Thoracic aorta (tissue), 2 donors: ENCODE results near the gene HOXD8. TPM values are rescaled to one million over a fixed set of nuclear protein-coding genes. Genes with fewer than 3 reads are reported as not detected.

ENCODE experiments used
- ATAC-seq: fragments of 150-250 bp; one replicate; pipeline ENCODE4 v1.8.0; 2017; ENCODE audit warnings: low read depth; ENCODE audit not compliant: insufficient number of reproducible peaks, low FRiP score
- DNase-seq: peaks from one replicate; pipeline ENCODE4 v3.0.0-alpha.2; 2020; ENCODE audit warnings: low spot score
- H3K27ac ChIP-seq, 2 donors: fragments of 200-600 bp; sonication (generic); 1 replicate in 1 of 2; 2 replicates in 1 of 2; pipeline ENCODE4 v1.5.1; 2016; ENCODE audit warnings: mild to moderate bottlenecking in 2 of 2, moderate library complexity in 2 of 2
- H3K27me3 ChIP-seq: fragments of 200-600 bp; sonication (generic); replicated peaks from 2 replicates; pipeline ENCODE4 v1.6.0; 2016; ENCODE audit warnings: mild to moderate bottlenecking; ENCODE audit not compliant: insufficient read depth
- H3K36me3 ChIP-seq: fragments of 200-600 bp; sonication (generic); one replicate; pipeline ENCODE4 v1.5.1; 2016
- H3K4me1 ChIP-seq, 2 donors: fragments of 200-600 bp; sonication (generic); 1 replicate in 1 of 2; 2 replicates in 1 of 2; pipeline versions ENCODE4 v1.5.1 to v1.6.0; 2016; ENCODE audit warnings: low read depth in 2 of 2, mild to moderate bottlenecking in 1 of 2; ENCODE audit not compliant: control insufficient read depth in 1 of 2
- H3K4me3 ChIP-seq: fragments of 200-600 bp; sonication (generic); 2 replicates; pipeline ENCODE4 v1.5.1; 2016; ENCODE audit warnings: mild to moderate bottlenecking
- H3K9me3 ChIP-seq: fragments of 200-600 bp; sonication (generic); 2 replicates; pipeline ENCODE4 v1.5.1; 2016
- CTCF ChIP-seq: fragments of 200-600 bp; sonication (generic); IDR thresholded peaks from one replicate; pipeline ENCODE4 v1.5.1; 2019; ENCODE audit warnings: antibody characterized with exemption
- total RNA-seq, 2 donors: library from RNA; depleted of rRNA; stranded (reverse); fragments of >200 nt; gene quantifications; one replicate each; pipeline versions ENCODE4 v1.1.0 to v1.2.3, GENCODE V29; 2016

Gene HOXD8
- total RNA-seq, 2 donors from 2014 or later = 3.9 to 11.2 TPM

DNA sequence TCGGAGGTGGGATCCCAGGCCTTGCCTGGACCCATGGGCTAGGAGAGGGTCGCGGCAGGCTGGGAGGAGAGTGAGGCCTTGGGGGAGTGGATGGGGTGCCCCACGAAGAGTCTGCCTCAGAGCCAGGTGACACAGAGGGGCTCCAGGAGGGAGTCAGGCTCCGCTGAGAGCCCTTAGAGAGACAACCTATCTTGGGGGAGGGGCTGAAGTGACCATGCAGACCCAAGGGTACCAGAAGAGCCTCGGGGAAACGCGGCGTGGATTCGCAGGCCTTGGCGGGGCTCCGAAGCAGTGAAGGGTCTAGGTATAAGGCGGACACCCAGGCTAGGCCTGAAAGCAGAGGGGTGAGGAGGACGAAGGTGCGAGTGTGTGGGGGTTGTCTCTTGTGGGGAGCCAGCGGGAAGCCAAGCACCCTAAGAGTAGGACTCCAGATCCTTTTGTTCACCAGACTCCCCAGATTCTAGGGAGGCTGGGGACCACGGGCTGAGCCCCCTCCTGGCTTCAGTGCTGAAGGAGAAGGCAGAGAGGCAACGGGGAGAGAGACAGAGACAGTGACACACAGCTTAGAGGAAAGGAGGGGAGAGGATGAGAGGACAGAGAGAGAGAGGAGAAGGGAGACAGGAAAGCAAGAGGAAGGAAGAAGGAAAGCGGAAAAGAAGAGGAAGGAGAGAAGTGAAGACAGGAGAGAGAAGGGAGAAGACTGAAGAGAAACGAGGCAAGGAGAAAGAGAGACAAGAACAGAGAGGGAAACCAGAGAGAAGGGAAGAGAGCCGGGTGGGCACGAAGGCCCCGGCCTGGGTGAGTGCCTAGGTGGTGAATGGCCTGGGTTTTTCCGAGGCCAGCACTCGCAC, 23.6 kb upstream of the HOXD8 start:
- ATAC-seq (no peak), DNase-seq (no peak)
- Histone ChIP-seq H3K36me3 (no peaks in the 10 kb centered on the region), H3K27ac (no peak overlapping the region), H3K4me1 (peaks cover 12 to 25% of the 10 kb centered on the region in 2 donors), H3K27me3 (peaks cover 56% of the 10 kb centered on the region), H3K4me3 (peak overlapping the region; percentile 64), H3K9me3 (no peaks in the 10 kb centered on the region)
- no peak for TF ChIP-seq CTCF

DNA sequence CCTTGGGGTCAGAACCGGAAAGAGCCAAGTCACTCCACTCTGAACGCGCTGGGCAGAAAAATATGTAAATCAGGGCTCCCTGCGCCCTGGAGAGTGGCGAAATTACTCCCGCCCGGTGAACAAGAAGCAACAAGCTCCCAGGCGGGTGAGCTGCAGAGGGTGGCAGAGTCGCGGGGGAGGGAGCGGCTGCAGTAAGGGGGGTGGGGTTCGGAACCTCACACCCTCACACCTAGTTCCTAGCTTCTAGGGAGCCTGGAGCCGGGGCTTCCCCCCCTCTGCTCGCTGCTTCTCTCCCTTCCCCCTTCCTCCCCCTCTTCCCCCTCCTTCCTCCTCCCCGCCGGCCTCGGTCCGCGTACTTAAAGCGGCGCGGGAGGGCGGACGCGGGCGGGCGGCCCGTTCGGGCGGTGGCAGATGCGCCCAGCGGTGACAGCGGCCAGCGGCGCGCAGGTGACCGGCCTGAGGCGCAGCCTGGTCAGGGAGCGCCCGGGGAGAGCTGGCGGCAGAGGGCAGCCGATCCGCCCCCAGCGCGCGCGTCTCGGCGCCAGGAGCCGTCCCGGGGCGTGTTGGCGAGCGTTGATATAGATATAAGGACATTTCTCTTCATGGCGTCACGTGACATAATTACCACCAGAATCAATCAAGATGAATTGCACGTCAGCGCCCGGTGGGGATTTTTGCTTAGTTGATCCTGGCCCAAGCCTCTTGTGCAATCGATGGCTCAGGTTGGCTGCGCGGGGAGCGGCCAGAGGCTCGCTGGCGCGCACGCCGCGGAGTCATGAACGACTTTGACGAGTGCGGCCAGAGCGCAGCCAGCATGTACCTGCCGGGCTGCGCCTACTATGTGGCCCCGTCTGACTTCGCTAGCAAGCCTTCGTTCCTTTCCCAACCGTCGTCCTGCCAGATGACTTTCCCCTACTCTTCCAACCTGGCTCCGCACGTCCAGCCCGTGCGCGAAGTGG, 22.6 kb upstream of the HOXD8 start, which contains the start of gene HOXD11:
Gene HOXD11, plus strand, starts transcription at position 700 of the 959 bp plus-strand sequence. Its CDS starts 76 bp downstream, at position 776.
- peaks cover 54% of the 10 kb centered on the region for H3K27me3 ChIP-seq
- H3K9me3 ChIP-seq = no peaks in the 10 kb centered on the region
- no peak for ATAC-seq
- H3K4me3 ChIP-seq = peak within 1 kb of the TSS; percentile 64
- H3K27ac ChIP-seq = no peak within 1 kb of the TSS
- no peaks in the 10 kb centered on the region for H3K36me3 ChIP-seq
- no peak for DNase-seq
- no peak for TF ChIP-seq CTCF
- H3K4me1 ChIP-seq = peaks cover 12 to 25% of the 10 kb centered on the region in 2 donors

DNA sequence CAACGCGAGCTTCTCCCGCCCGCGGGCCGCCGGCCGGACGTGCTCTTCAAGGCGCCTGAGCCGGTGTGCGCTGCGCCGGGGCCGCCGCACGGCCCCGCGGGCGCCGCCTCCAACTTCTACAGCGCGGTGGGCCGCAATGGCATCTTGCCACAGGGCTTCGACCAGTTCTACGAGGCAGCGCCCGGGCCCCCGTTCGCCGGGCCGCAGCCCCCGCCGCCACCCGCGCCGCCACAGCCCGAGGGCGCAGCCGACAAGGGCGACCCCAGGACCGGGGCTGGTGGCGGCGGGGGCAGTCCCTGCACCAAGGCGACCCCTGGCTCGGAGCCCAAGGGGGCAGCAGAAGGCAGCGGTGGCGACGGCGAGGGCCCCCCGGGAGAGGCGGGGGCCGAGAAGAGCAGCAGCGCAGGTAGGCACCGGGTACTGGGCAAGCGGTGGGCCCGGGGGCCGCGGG, 21.7 kb upstream of the HOXD8 start:
- H3K36me3 ChIP-seq = no peaks in the 10 kb centered on the region
- no peak for DNase-seq
- H3K4me3 ChIP-seq = no peak overlapping the region
- no peak for TF ChIP-seq CTCF
- no peak for ATAC-seq
- no peaks in the 10 kb centered on the region for H3K9me3 ChIP-seq
- peaks cover 45% of the 10 kb centered on the region for H3K27me3 ChIP-seq
- H3K27ac ChIP-seq = no peak overlapping the region
- peaks cover 12 to 25% of the 10 kb centered on the region in 2 donors for H3K4me1 ChIP-seq

DNA sequence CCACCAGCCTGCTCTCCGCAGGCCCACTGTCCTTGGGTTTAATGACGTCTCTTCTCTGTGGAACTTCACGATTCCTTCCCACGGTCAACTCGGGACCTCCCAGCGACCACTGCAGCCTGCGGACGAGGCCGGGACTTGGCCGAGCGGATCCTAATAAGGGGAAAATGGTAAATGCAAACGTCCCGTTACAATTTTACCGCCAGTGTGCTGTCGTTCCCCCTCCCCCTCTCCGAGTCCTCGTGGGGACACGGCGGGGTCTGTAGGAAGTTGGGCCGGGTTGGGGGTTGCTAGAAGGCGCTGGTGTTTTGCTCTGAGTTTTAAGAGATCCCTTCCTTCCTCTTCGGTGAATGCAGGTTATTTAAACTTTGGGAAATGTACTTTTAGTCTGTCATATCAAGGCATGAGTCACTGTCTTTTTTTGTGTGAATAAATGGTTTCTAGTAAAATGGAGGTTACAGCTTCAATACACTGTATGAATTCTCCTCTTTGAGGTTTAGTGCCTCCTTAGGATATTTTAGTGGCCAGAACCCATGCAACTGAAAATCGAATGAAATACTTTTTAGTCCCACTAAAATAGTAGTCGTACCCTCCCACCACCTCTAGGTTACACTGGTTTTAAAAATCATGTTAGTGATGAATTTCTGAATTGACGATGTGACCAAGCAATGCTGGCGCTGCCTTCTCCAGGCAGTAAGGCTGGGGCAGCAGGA, 20.2 kb upstream of the HOXD8 start:
- ATAC-seq (no peak), DNase-seq (no peak)
- no peak for TF ChIP-seq CTCF
- Histone ChIP-seq H3K9me3 (no peaks in the 10 kb centered on the region), H3K27me3 (peaks cover 44% of the 10 kb centered on the region), H3K4me1 (peaks cover 11 to 21% of the 10 kb centered on the region in 2 donors), H3K36me3 (no peaks in the 10 kb centered on the region), H3K4me3 (no peak overlapping the region), H3K27ac (no peak overlapping the region)
